ENCODE measurements around the gene ST6GALNAC5. TPM values are rescaled to one million over a fixed set of nuclear protein-coding genes. Genes with fewer than 3 reads are reported as not detected.

The ST6GALNAC5 gene
- polyA plus RNA-seq, 3 donors, result not detected

GRCh38 chr1:77096496-77097255, 229.4 kb downstream of the ST6GALNAC5 start:
- Mint-ChIP-seq H3K4me3 (no peak overlapping the region), H3K36me3 (peaks cover 0 to 2% of the 10 kb centered on the region in 2 donors), H3K9me3 (no peaks in the 10 kb centered on the region), H3K4me1 (no peaks in the 10 kb centered on the region), H3K27ac (no peak overlapping the region), H3K27me3 (ENCODE audit: low read depth in 3 of 3) (no peaks in the 10 kb centered on the region)
- H3K4me3 ChIP-seq (replicated peaks in 1 of 3; ENCODE audit: low read depth in 2 of 3, low read length in 3 of 3), result no peak overlapping the region
- no peaks in the 10 kb centered on the region for H3K9me3 ChIP-seq (replicated peaks in 1 of 2; ENCODE audit: control insufficient read depth in 1 of 2, insufficient read depth in 1 of 2, low read length in 2 of 2)
- DNase-seq, result no peak
- WGBS (ENCODE audit: insufficient coverage), result 50% methylated on average over 2 of the region's 9 CpGs
- intact Hi-C loops (cut with micrococcal nuclease), result no loop called here
- no peaks in the 10 kb centered on the region for H3K79me2 ChIP-seq (ENCODE audit: insufficient read depth, low read length)
- no peaks in the 10 kb centered on the region for H3K36me3 ChIP-seq (replicated peaks in 1 of 2; ENCODE audit: control insufficient read depth in 1 of 2, insufficient read depth in 2 of 2, low read length in 2 of 2)
- H3K27me3 ChIP-seq (ENCODE audit: control insufficient read depth in 2 of 2, insufficient read depth in 2 of 2, low read length in 2 of 2), result no peaks in the 10 kb centered on the region
- H2AFZ ChIP-seq (ENCODE audit: insufficient read depth, low read depth, low read length, poor library complexity, severe bottlenecking), result no peak overlapping the region
- H4K20me1 ChIP-seq (ENCODE audit: insufficient read depth, low read length), result no peaks in the 10 kb centered on the region
- H3K4me1 ChIP-seq (ENCODE audit: control insufficient read depth in 1 of 2, insufficient read depth in 2 of 2, low read length in 2 of 2), result no peaks in the 10 kb centered on the region
- no peak overlapping the region for H3K27ac ChIP-seq (ENCODE audit: low read depth in 1 of 2, low read length in 2 of 2)
- TF ChIP-seq CTCF (IDR thresholded peaks at IDR 0.05), result no peak
- no peak overlapping the region for H3K9ac ChIP-seq (ENCODE audit: insufficient read depth, low read length, poor library complexity, severe bottlenecking)
- no peak overlapping the region for H3K4me2 ChIP-seq (replicated peaks; ENCODE audit: extremely low read depth, low read length, poor library complexity, severe bottlenecking)

GRCh38 chr1:77100875-77101274, 233.6 kb downstream of the ST6GALNAC5 start:
- Histone ChIP-seq H3K79me2 (ENCODE audit: insufficient read depth, low read length) (no peaks in the 10 kb centered on the region), H2AFZ (ENCODE audit: insufficient read depth, low read depth, low read length, poor library complexity, severe bottlenecking) (no peak overlapping the region), H4K20me1 (ENCODE audit: insufficient read depth, low read length) (no peaks in the 10 kb centered on the region), H3K9ac (ENCODE audit: insufficient read depth, low read length, poor library complexity, severe bottlenecking) (no peak overlapping the region), H3K4me3 (replicated peaks in 1 of 3; ENCODE audit: low read depth in 2 of 3, low read length in 3 of 3) (no peak overlapping the region), H3K27ac (ENCODE audit: low read depth in 1 of 2, low read length in 2 of 2) (no peak overlapping the region), H3K4me1 (ENCODE audit: control insufficient read depth in 1 of 2, insufficient read depth in 2 of 2, low read length in 2 of 2) (no peaks in the 10 kb centered on the region), H3K9me3 (replicated peaks in 1 of 2; ENCODE audit: control insufficient read depth in 1 of 2, insufficient read depth in 1 of 2, low read length in 2 of 2) (no peaks in the 10 kb centered on the region), H3K27me3 (ENCODE audit: control insufficient read depth in 2 of 2, insufficient read depth in 2 of 2, low read length in 2 of 2) (no peaks in the 10 kb centered on the region), H3K4me2 (replicated peaks; ENCODE audit: extremely low read depth, low read length, poor library complexity, severe bottlenecking) (no peak overlapping the region), H3K36me3 (replicated peaks in 1 of 2; ENCODE audit: control insufficient read depth in 1 of 2, insufficient read depth in 2 of 2, low read length in 2 of 2) (no peaks in the 10 kb centered on the region)
- intact Hi-C loops (cut with micrococcal nuclease), result no loop called here
- H3K9me3 Mint-ChIP-seq, result peaks cover 0 to 2% (median 0%) of the 10 kb centered on the region in 7 donors
- H3K4me3 Mint-ChIP-seq, result no peak overlapping the region
- H3K4me1 Mint-ChIP-seq, result no peaks in the 10 kb centered on the region
- no peak for TF ChIP-seq CTCF (IDR thresholded peaks at IDR 0.05)
- no CpG with 5 or more reads among the region's 1 CpG for WGBS (ENCODE audit: insufficient coverage)
- H3K27me3 Mint-ChIP-seq (ENCODE audit: low read depth in 3 of 3), result no peaks in the 10 kb centered on the region
- no peak overlapping the region for H3K27ac Mint-ChIP-seq
- no peak for DNase-seq
- H3K36me3 Mint-ChIP-seq, result peaks cover 0 to 8% of the 10 kb centered on the region in 2 donors
